Caco-2 (cell line): Measurements from ENCODE around the gene SHB. TPM values are rescaled to one million over a fixed set of nuclear protein-coding genes. Genes with fewer than 3 reads are reported as not detected.
A peak's percentile ranks its signal among the peaks of the same experiment; 100 is the strongest.
"Not testable (repeated sequence)": the region's sequence is repeated elsewhere in the genome, so short reads cannot be mapped to it uniquely, and the experiment has no call there.

ENCODE experiments used
- BruUV-seq: library from RNA; stranded (reverse); fragments of 400-500 nt; replicated peaks from 2 replicates; lab custom pipeline; 2021; lab: Mats Ljungman, UMichigan
- CTCF ChIA-PET: fragments of 300-600 bp; sonication (Branson Sonifier 250); formaldehyde crosslinking; loops from one replicate; lab custom pipeline; 2022; ENCODE audit warnings: antibody characterized with exemption; lab: Charles Lee
- POLR2A ChIA-PET: fragments of 300-600 bp; sonication (Branson Sonifier 250); formaldehyde crosslinking; loops from one replicate; lab custom pipeline; 2022; ENCODE audit warnings: antibody characterized with exemption; lab: Charles Lee
- DNase-seq, 2 experiments: peaks; one replicate each; pipeline versions ENCODE4 v3.0.0 to v3.0.0-alpha.2; 2020 to 2022
- H3K27me3 ChIP-seq: replicated peaks from 2 replicates; pipeline ENCODE4 v1.6.0; 2011; ENCODE audit warnings: low read length; ENCODE audit not compliant: control insufficient read depth, insufficient read depth
- H3K36me3 ChIP-seq: 2 replicates; pipeline ENCODE4 v1.5.1; 2011; ENCODE audit warnings: low read length; ENCODE audit not compliant: control insufficient read depth, insufficient read depth
- H3K4me1 ChIP-seq: fragments of 250-450 bp; sonication (Bioruptor Pico); 2 replicates; pipeline ENCODE4 v1.5.1; 2020; ENCODE audit warnings: mild to moderate bottlenecking
- H3K4me3 ChIP-seq: 2 replicates; pipeline ENCODE4 v1.5.1; 2011; ENCODE audit warnings: low read depth, mild to moderate bottlenecking, control low read depth, low read length
- H3K9me3 ChIP-seq: fragments of 250-450 bp; sonication (Bioruptor Pico); 2 replicates; pipeline ENCODE4 v1.5.1; 2020; ENCODE audit warnings: mild to moderate bottlenecking, moderate library complexity
- H3K27ac Mint-ChIP-seq: one replicate; pipeline ENCODE4 v1.8.0; 2022; ENCODE audit warnings: mixed read lengths; ENCODE audit not compliant: unreplicated experiment
- H3K27me3 Mint-ChIP-seq: one replicate; pipeline ENCODE4 v1.8.0; 2022; ENCODE audit warnings: mixed read lengths; ENCODE audit not compliant: insufficient read depth, unreplicated experiment
- H3K36me3 Mint-ChIP-seq: one replicate; pipeline ENCODE4 v1.8.0; 2022; ENCODE audit warnings: mild to moderate bottlenecking, mixed read lengths; ENCODE audit not compliant: insufficient read depth, unreplicated experiment
- H3K4me1 Mint-ChIP-seq: one replicate; pipeline ENCODE4 v1.8.0; 2022; ENCODE audit warnings: low read depth, mixed read lengths; ENCODE audit not compliant: unreplicated experiment
- H3K4me3 Mint-ChIP-seq: one replicate; pipeline ENCODE4 v1.8.0; 2022; ENCODE audit warnings: mild to moderate bottlenecking, moderate library complexity, mixed read lengths; ENCODE audit not compliant: unreplicated experiment
- H3K9me3 Mint-ChIP-seq: one replicate; pipeline ENCODE4 v1.8.0; 2022; ENCODE audit warnings: mixed read lengths; ENCODE audit not compliant: unreplicated experiment
- intact Hi-C: fragments of 100-400 bp; cut with micrococcal nuclease; formaldehyde crosslinking; loops from one replicate; pipeline ENCODE4 v1.10.0; 2022; ENCODE audit not compliant: unreplicated experiment
- total RNA-seq: library from RNA; stranded (reverse); gene quantifications from 2 replicates; pipeline ENCODE4 v1.2.3, GENCODE V29; 2022
- TF ChIP-seq, protein P1 (sequence below), 2 experiments: fragments of 200-600 bp in 1 of 2; IDR thresholded peaks; 1 replicate in 1 of 2; 2 replicates in 1 of 2; pipeline versions ENCODE4 v1.5.1 to v1.8.0; 2011 to 2022; ENCODE audit warnings: antibody characterized with exemption in 1 of 2, control low read depth in 1 of 2, inconsistent platforms in 1 of 2, low read depth in 1 of 2, low read length in 1 of 2, mild to moderate bottlenecking in 1 of 2, moderate library complexity in 1 of 2; ENCODE audit not compliant: insufficient read depth in 1 of 2, severe bottlenecking in 1 of 2, unreplicated experiment in 1 of 2

The SHB gene
- total RNA-seq, 1 experiment from 2014 or later, result 18.3 TPM

DNA sequence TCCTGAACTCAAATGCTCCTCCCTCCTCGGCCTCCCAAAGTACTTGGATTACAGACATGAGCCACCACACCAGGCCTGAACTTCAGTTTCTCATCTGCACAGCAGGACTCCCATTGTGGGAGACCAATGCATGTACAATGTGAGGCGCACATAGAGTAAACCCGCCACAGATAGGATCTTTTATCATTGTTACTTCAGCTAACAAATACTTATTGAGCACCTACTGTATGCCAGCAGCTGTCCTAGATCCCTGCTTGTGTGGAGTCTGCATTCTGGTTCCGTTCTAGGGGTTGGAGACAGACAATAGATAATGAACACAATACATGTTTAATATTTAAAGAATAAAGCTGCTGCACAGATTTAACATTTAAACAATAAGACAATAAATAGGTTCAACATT, 158.8 kb downstream of the SHB start:
- Mint-ChIP-seq H3K36me3 (peaks cover 20% of the 10 kb centered on the region), H3K27ac (no peak overlapping the region), H3K4me1 (peaks cover 20% of the 10 kb centered on the region), H3K9me3 (no peaks in the 10 kb centered on the region), H3K27me3 (no peaks in the 10 kb centered on the region), H3K4me3 (peak overlapping the region; percentile 14)
- POLR2A ChIA-PET, result interaction anchor here (0.6 kb wide), 1 partner anchor 1867 kb away, joined by 4 read pairs; no protein-coding TSS in a partner anchor
- no peak for DNase-seq
- Histone ChIP-seq H3K27me3 (no peaks in the 10 kb centered on the region), H3K9me3 (no peaks in the 10 kb centered on the region), H3K4me1 (peaks cover 18% of the 10 kb centered on the region), H3K4me3 (no peak overlapping the region), H3K36me3 (no peaks in the 10 kb centered on the region)
- no TSS peak for BruUV-seq
- TF ChIP-seq, protein P1, sequence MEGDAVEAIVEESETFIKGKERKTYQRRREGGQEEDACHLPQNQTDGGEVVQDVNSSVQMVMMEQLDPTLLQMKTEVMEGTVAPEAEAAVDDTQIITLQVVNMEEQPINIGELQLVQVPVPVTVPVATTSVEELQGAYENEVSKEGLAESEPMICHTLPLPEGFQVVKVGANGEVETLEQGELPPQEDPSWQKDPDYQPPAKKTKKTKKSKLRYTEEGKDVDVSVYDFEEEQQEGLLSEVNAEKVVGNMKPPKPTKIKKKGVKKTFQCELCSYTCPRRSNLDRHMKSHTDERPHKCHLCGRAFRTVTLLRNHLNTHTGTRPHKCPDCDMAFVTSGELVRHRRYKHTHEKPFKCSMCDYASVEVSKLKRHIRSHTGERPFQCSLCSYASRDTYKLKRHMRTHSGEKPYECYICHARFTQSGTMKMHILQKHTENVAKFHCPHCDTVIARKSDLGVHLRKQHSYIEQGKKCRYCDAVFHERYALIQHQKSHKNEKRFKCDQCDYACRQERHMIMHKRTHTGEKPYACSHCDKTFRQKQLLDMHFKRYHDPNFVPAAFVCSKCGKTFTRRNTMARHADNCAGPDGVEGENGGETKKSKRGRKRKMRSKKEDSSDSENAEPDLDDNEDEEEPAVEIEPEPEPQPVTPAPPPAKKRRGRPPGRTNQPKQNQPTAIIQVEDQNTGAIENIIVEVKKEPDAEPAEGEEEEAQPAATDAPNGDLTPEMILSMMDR (IDR thresholded peaks at IDR 0.05; ENCODE audit: insufficient read depth in 1 of 2, low read depth in 1 of 2, low read length in 1 of 2, severe bottlenecking in 1 of 2, unreplicated experiment in 1 of 2), result no peak
- CTCF ChIA-PET, result no interaction called here
- intact Hi-C loops, result no loop called here

DNA sequence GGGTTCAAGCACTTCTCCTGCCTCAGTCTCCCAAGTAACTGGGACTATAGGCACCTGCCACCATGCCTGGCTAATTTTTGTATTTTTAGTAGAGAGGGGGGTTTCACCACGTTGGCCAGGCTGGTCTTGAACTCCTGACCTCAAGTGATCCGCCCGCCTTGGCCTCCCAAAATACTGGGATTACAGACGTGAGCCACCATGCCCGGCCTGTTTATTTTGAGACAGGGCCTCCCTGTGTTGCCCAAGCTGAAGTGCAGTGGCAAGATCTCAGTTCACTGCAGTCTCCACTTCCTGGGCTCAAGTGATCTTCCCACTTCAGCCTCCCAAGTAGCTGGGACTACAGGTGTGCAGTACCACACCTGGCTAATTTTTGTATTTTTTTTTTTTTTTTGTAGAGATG, 159.2 kb downstream of the SHB start:
- intact Hi-C loops, result loop anchor here (10.0 kb wide), 2 partner anchors 125 to 165 kb away; partner anchors contain the start of gene EXOSC3
- CTCF ChIA-PET, result not testable (repeated sequence)

DNA sequence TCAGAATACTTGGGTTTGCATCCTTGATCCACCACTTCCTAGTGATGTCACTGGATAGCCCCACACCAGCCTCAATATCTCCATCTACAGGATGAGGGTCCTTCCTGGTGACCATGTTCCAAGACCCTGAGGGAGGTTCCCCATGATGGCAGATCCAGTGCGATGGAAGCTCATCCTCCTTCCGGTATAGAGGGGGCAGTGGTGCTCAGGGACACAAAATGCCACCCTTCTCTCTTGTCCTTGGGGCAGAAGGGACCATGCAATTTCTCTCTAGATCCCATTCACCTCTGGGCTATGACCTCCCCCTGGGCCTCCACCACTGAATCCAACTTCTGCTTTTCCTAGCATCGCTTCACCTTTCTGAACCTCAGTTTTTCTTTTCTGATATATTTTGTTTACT, 159.7 kb downstream of the SHB start:
- ChIA-PET POLR2A (interaction anchor here (0.5 kb wide), 1 partner anchor 45 kb away, joined by 3 read pairs; no protein-coding TSS in a partner anchor), CTCF (interaction anchor here (1.2 kb wide), 2 partner anchors 34 to 60 kb away, joined by 5 read pairs; no protein-coding TSS in a partner anchor)
- DNase-seq, result no peak
- no peaks in the 10 kb centered on the region for H3K9me3 ChIP-seq
- Mint-ChIP-seq H3K27me3 (no peaks in the 10 kb centered on the region), H3K27ac (peak overlapping the region; percentile 85), H3K4me1 (peaks cover 29% of the 10 kb centered on the region), H3K36me3 (peaks cover 16% of the 10 kb centered on the region), H3K4me3 (no peak overlapping the region), H3K9me3 (no peaks in the 10 kb centered on the region)
- TSS peak; percentile 27 for BruUV-seq
- peaks cover 25% of the 10 kb centered on the region for H3K4me1 ChIP-seq
- H3K4me3 ChIP-seq, result no peak overlapping the region
- H3K36me3 ChIP-seq, result no peaks in the 10 kb centered on the region
- intact Hi-C loops, result loop anchor here (10.0 kb wide), 2 partner anchors 125 to 165 kb away; partner anchors contain the start of gene EXOSC3
- TF ChIP-seq, protein P1 (IDR thresholded peaks at IDR 0.05; ENCODE audit: insufficient read depth in 1 of 2, low read depth in 1 of 2, low read length in 1 of 2, severe bottlenecking in 1 of 2, unreplicated experiment in 1 of 2), result no peak
- no peaks in the 10 kb centered on the region for H3K27me3 ChIP-seq

More for the DNA sequence above, 159.2 kb downstream of the SHB start:
- Mint-ChIP-seq H3K4me3 (peak overlapping the region; percentile 14), H3K4me1 (peaks cover 24% of the 10 kb centered on the region), H3K36me3 (peaks cover 15% of the 10 kb centered on the region)
- POLR2A ChIA-PET, result interaction anchor here (0.6 kb wide), 1 partner anchor 1867 kb away, joined by 4 read pairs; no protein-coding TSS in a partner anchor
- H3K27me3 ChIP-seq, H3K27me3 Mint-ChIP-seq, H3K36me3 ChIP-seq, H3K4me3 ChIP-seq, H3K9me3 Mint-ChIP-seq, BruUV-seq, H3K9me3 ChIP-seq, H3K27ac Mint-ChIP-seq, DNase-seq: not testable (repeated sequence)
- H3K4me1 ChIP-seq, result peaks cover 23% of the 10 kb centered on the region
